Fibroblast of skin of abdomen (primary cell): ENCODE results near the gene RCAN3.

ENCODE experiments used
- DNase-seq: peaks from one replicate; pipeline ENCODE4 v3.0.0-alpha.2; 2013

The RCAN3 gene

GRCh38 chr1:24584171-24584647 is 81.6 kb downstream of the RCAN3 start:
- no peak for DNase-seq

- no peak for DNase-seq
Observed at GRCh38 chr1:24586119-24586518, 83.5 kb downstream of the RCAN3 start.

GRCh38 chr1:24586970-24587820 is 84.6 kb downstream of the RCAN3 start:
- DNase-seq: peak; percentile 52

GRCh38 chr1:24588573-24588972 is 85.9 kb downstream of the RCAN3 start:
- DNase-seq: no peak

- DNase-seq: no peak
Observed at GRCh38 chr1:24589200-24589599, 86.6 kb downstream of the RCAN3 start.
